ENCODE measurements around the gene WTIP. TPM values are rescaled to one million over a fixed set of nuclear protein-coding genes. Genes with fewer than 3 reads are reported as not detected.

WTIP gene
- total RNA-seq, 1 donor from 2014 or later: 0.38 TPM

DNA sequence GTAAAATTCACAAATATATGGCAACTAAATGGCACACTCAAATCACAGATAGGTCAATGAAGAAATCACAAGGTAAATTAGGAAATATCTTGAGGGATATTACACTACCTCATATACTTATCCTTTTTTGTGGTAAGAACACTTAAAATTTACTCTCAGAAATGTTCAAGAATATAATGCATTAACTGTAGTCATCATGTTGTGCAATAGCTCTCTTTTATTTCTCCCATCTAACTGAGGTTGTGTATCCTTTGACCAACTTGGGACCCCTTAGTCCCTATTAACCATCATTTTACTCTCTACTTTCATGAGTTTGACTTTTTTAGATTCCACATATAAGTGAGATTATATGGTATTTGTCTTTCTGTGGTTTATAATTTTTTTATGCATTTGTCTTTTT is 52.6 kb downstream of the WTIP start:
- POLR2A ChIA-PET: no interaction called here
- intact Hi-C loops (cut with micrococcal nuclease): no loop called here
- H3K27me3 Mint-ChIP-seq: peaks cover 32% of the 10 kb centered on the region

DNA sequence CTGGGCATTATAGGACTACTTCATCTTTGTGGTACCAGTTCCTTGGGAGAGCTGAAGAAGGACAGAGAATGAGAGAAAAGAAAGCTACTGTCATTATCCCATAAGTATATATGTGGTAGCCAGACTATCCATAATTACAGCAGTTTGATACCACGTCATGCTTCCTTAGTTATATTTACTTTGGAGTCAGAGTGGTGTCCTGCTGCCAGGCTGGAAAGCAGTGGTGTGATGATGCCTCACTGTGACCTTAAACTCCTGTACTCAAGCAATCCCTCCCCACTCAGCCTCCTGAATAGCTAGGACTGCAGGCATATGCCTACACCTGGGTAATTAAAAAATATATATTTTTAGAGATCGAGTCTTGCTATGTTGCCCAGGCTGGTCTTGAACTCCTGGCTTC is 57.8 kb downstream of the WTIP start:
- no peaks in the 10 kb centered on the region for H3K4me1 Mint-ChIP-seq
- TF ChIP-seq, protein P1, sequence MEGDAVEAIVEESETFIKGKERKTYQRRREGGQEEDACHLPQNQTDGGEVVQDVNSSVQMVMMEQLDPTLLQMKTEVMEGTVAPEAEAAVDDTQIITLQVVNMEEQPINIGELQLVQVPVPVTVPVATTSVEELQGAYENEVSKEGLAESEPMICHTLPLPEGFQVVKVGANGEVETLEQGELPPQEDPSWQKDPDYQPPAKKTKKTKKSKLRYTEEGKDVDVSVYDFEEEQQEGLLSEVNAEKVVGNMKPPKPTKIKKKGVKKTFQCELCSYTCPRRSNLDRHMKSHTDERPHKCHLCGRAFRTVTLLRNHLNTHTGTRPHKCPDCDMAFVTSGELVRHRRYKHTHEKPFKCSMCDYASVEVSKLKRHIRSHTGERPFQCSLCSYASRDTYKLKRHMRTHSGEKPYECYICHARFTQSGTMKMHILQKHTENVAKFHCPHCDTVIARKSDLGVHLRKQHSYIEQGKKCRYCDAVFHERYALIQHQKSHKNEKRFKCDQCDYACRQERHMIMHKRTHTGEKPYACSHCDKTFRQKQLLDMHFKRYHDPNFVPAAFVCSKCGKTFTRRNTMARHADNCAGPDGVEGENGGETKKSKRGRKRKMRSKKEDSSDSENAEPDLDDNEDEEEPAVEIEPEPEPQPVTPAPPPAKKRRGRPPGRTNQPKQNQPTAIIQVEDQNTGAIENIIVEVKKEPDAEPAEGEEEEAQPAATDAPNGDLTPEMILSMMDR (IDR thresholded peaks at IDR 0.05): no peak
- H3K4me3 Mint-ChIP-seq: no peak overlapping the region
- H3K27ac Mint-ChIP-seq: no peak overlapping the region
- DNase-seq: no peak
- ChIA-PET POLR2A (no interaction called here), CTCF (no interaction called here)
- peaks cover 18% of the 10 kb centered on the region for H3K9me3 Mint-ChIP-seq
- peaks cover 18% of the 10 kb centered on the region for H3K27me3 Mint-ChIP-seq
- no peaks in the 10 kb centered on the region for H3K36me3 Mint-ChIP-seq (ENCODE audit: low read depth)
- intact Hi-C loops (cut with micrococcal nuclease): no loop called here
- ATAC-seq (ENCODE audit: low read depth): no peak

More for the DNA sequence above, 52.6 kb downstream of the WTIP start:
- Mint-ChIP-seq H3K9me3 (no peaks in the 10 kb centered on the region), H3K27ac (no peak overlapping the region), H3K36me3 (ENCODE audit: low read depth) (no peaks in the 10 kb centered on the region), H3K4me3 (no peak overlapping the region), H3K4me1 (no peaks in the 10 kb centered on the region)
- ATAC-seq (ENCODE audit: low read depth): no peak
- DNase-seq: no peak
- CTCF ChIA-PET: no interaction called here
- TF ChIP-seq, protein P1 (IDR thresholded peaks at IDR 0.05): no peak

DNA sequence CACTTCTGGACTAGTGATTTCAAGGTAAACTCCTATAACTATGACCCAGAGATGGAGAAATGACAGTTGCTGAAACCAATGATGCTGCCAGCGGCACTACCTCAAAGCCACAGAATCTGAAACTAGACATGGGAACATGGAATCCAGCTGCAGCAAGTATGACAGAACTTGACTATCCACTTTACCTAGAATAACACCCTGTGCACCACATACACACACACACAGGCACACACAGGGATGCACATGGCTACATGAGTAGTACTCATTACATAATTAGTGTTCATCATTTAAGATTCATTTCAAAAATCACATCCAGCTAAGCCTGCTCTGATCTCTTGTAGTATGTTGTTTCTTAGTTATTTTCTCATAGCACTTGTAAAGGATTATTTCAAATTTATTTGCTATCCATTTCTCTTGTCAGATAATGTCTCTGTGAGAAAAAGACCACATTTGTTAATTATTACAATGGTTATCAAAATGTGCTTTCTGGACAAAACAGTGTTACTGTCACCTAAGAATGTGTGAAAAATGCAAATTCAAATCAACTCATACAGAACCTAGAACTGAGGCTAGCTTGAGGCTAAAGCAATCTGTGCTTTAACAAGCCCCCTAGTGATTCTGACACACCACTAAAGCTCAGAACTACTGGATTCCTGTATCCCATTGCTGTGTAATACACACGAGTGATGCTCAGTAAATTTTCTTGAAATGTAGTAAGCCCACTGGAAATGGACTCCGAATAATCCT is 59.4 kb downstream of the WTIP start:
- TF ChIP-seq, protein P1 (IDR thresholded peaks at IDR 0.05): no peak
- peaks cover 15% of the 10 kb centered on the region for H3K27me3 Mint-ChIP-seq
- no peaks in the 10 kb centered on the region for H3K36me3 Mint-ChIP-seq (ENCODE audit: low read depth)
- H3K4me1 Mint-ChIP-seq: no peaks in the 10 kb centered on the region
- ChIA-PET POLR2A (no interaction called here), CTCF (no interaction called here)
- DNase-seq: no peak
- peaks cover 18% of the 10 kb centered on the region for H3K9me3 Mint-ChIP-seq
- H3K4me3 Mint-ChIP-seq: no peak overlapping the region
- no peak overlapping the region for H3K27ac Mint-ChIP-seq
- intact Hi-C loops (cut with micrococcal nuclease): no loop called here
- ATAC-seq (ENCODE audit: low read depth): no peak

DNA sequence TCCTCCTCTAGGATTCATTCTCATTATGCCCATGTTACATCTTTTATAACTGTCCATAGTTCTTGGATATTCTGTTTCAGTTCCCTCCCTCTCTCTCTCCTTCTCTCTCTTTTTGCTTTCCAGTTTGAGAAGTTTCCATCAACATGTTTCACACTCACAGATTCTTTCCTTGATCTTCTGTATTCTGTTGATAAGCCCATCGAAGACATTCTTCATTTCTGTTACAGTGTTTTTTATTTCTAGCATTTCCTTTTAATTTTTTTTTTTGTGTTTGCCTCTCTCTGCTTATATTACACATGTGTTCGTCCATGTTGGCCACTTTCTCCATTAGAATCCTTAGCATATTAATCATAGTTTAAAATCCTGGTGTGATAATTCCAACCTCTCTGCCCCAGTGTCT is 68.3 kb downstream of the WTIP start:
- no peak for DNase-seq
- Mint-ChIP-seq H3K27me3 (peaks cover 10% of the 10 kb centered on the region), H3K36me3 (ENCODE audit: low read depth) (no peaks in the 10 kb centered on the region), H3K4me3 (no peak overlapping the region), H3K4me1 (no peaks in the 10 kb centered on the region), H3K9me3 (peaks cover 18% of the 10 kb centered on the region), H3K27ac (no peak overlapping the region)
- intact Hi-C loops (cut with micrococcal nuclease): no loop called here
- TF ChIP-seq, protein P1 (IDR thresholded peaks at IDR 0.05): no peak
- ChIA-PET CTCF (no interaction called here), POLR2A (no interaction called here)
- ATAC-seq (ENCODE audit: low read depth): no peak

DNA sequence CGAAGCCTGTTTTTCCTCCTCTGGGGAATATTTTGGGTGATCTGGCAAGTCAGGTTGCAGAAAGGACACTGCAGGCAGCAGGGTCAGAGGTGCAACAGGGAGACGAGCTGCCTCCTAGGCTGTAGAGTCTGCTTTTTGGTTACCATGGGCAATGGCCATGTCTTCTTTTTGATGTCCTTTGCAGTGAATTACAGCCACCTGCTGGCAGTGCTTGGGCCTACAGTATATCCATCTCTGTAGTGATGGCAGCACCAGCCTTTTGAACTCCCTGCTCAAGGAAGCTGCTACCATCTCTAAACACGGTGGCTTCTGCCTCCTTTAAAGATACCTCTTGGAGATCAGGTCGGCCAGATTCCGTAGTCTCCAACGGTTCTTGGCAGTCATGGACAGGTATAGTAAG is 73.9 kb downstream of the WTIP start:
- H3K27me3 Mint-ChIP-seq: peaks cover 19% of the 10 kb centered on the region
- intact Hi-C loops (cut with micrococcal nuclease): no loop called here
- no peak overlapping the region for H3K27ac Mint-ChIP-seq
- TF ChIP-seq, protein P1 (IDR thresholded peaks at IDR 0.05): no peak
- ChIA-PET POLR2A (no interaction called here), CTCF (no interaction called here)
- DNase-seq: no peak
- no peaks in the 10 kb centered on the region for H3K36me3 Mint-ChIP-seq (ENCODE audit: low read depth)
- ATAC-seq (ENCODE audit: low read depth): no peak
- no peak overlapping the region for H3K4me3 Mint-ChIP-seq
- peaks cover 3% of the 10 kb centered on the region for H3K9me3 Mint-ChIP-seq
- no peaks in the 10 kb centered on the region for H3K4me1 Mint-ChIP-seq

Measured in activated B cell treated with CpG ODN at 0.5 μM for 24 hours (primary cell).